Astrocyte of the spinal cord (primary cell): Measurements from ENCODE around the gene EPS8L2.
A peak's percentile ranks its signal among the peaks of the same experiment; 100 is the strongest.

Experiments
- DNase-seq: peaks from one replicate; pipeline ENCODE4 v3.0.0; 2011; ENCODE audit warnings: low read depth, low spot score
- H3K4me3 ChIP-seq: 2 replicates; pipeline ENCODE4 v1.5.1; 2011; ENCODE audit warnings: low read depth, mild to moderate bottlenecking, low read length, moderate library complexity
- in situ Hi-C: cut with HindIII; loops from 2 replicates; pipeline ENCODE4 v1.10.0; 2017; ENCODE audit warnings: low sequenced_read_pairs
- TF ChIP-seq, protein P1 (sequence below): IDR thresholded peaks from 2 replicates; pipeline ENCODE4 v1.5.1; 2012; ENCODE audit warnings: low read depth, mild to moderate bottlenecking, low read length, inconsistent platforms

EPS8L2 gene

DNA sequence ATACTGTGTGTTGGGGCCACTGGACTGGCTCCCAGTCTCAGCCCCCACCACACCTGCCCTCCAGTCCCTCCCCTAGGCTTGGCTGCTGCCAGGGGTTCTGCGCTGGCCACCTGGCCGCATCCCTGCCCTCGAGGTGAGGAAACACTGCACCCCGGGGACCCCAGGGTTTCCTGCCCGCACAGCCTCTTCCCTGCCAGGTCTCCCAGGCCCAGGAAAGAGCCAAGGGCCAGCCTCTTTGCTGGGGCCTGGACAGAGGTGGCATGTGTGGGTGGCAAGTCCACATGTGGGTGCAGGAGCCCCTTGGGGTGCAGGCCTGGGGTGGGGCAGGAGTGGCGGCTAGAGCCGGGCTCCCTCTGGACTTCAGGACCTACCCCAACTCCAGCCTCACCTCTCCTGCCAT, 2.5 kb downstream of the EPS8L2 start:
- in situ Hi-C loops = no loop called here
- TF ChIP-seq, protein P1, sequence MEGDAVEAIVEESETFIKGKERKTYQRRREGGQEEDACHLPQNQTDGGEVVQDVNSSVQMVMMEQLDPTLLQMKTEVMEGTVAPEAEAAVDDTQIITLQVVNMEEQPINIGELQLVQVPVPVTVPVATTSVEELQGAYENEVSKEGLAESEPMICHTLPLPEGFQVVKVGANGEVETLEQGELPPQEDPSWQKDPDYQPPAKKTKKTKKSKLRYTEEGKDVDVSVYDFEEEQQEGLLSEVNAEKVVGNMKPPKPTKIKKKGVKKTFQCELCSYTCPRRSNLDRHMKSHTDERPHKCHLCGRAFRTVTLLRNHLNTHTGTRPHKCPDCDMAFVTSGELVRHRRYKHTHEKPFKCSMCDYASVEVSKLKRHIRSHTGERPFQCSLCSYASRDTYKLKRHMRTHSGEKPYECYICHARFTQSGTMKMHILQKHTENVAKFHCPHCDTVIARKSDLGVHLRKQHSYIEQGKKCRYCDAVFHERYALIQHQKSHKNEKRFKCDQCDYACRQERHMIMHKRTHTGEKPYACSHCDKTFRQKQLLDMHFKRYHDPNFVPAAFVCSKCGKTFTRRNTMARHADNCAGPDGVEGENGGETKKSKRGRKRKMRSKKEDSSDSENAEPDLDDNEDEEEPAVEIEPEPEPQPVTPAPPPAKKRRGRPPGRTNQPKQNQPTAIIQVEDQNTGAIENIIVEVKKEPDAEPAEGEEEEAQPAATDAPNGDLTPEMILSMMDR = no peak
- DNase-seq = no peak
- no peak overlapping the region for H3K4me3 ChIP-seq

DNA sequence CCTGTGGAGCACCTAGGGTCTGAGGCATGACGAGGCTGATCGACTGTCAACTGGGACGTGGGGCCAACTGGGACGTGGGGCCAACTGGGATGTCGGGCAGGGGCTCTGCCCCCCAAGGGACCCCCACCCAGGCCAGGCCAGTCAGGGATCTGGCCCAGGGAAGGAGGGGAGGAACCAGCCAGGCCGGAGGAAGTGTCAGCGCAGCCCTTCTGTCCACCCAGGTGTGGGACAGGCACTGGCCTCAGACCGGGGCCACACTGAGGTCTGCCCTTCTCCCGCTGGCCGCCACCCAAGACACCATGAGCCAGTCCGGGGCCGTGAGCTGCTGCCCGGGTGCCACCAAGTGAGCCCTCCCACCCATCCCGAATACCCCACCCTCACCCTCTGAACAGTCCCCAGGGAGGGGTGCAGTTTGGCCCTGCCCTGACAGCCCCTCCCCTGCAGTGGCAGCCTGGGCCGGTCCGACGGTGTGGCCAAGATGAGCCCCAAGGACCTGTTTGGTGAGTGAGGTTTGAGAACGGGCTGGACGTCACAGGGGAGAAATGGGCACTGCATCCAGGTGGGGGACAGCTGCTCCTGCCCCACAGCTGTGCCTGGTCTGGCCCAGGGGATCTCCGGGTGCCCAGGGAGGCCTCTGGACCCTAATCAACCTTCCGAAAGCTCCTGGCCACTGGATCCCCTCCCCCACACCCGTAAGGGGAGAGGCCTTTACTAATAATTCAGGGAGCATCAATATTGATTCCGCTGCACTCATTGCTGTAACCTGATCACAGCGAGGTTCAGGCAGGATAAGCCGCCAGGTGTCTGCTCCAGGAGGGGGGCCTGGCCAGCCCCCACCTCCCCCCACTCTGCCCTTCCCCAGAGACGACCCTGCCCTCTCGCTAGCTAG, 3.3 kb downstream of the EPS8L2 start:
- no peak for DNase-seq
- no peak overlapping the region for H3K4me3 ChIP-seq
- in situ Hi-C loops = no loop called here
- TF ChIP-seq, protein P1 = no peak

DNA sequence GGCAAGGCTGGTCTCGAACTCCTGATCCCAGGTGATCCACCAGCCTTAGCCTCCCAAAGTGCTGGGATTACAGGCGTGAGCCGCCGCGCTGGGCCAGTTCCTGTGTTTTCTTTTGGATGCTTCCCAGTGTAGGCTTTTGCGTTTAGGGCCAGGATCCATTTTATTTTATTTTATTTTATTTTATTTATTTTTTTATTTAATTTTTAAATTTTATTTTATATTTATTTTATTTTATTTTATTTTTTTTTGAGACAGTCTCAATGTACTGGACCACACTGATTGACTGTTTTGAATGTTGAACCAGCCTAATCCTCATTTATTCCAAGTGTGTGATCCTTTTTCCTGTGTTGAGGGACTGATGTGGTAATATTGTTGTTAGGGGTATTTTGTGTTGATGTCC, 8.4 kb downstream of the EPS8L2 start:
- TF ChIP-seq, protein P1 = no peak
- in situ Hi-C loops = no loop called here
- no peak for DNase-seq
- H3K4me3 ChIP-seq = no peak overlapping the region

DNA sequence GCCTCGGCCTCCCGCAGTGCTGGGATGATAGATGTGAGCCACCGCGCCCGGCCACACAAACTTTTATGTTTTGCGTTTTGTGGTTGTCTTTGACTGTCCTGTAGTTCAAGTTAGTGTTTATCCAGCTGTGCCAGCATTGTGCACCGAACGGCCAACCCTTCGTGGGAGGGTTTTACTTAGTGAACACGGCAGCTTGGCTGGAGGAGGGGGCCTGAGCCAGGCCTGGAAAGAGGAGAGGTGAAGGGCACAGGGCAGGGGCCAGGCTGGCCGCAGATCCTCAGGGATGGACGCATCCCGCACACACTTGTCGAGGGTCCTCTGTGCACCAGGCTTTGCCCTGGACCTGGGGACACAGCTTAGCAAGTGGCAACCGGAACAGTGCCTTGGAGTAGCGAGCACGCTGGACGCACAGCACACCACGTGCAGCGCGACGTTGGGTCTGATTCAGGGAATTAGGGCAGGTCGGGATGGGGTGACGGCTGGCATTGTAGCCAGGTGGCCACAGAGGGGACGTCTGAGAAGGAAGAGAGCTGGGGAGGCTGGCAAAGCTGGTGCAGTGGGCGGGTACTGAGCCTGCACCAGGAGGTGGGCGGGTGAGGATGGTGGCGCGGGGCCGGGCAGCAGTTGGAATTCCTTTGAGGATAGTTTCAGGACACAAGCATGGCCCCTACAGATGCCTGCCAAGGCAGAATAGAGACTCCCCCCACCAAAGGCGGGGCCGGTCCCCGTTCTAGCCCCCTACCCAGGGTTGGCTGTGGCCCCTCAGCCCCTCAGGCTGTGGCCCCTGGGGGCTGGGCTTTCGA, 13.4 kb downstream of the EPS8L2 start:
- TF ChIP-seq, protein P1 = no peak
- H3K4me3 ChIP-seq = no peak overlapping the region
- peak; percentile 59 for DNase-seq
- in situ Hi-C loops = no loop called here

DNA sequence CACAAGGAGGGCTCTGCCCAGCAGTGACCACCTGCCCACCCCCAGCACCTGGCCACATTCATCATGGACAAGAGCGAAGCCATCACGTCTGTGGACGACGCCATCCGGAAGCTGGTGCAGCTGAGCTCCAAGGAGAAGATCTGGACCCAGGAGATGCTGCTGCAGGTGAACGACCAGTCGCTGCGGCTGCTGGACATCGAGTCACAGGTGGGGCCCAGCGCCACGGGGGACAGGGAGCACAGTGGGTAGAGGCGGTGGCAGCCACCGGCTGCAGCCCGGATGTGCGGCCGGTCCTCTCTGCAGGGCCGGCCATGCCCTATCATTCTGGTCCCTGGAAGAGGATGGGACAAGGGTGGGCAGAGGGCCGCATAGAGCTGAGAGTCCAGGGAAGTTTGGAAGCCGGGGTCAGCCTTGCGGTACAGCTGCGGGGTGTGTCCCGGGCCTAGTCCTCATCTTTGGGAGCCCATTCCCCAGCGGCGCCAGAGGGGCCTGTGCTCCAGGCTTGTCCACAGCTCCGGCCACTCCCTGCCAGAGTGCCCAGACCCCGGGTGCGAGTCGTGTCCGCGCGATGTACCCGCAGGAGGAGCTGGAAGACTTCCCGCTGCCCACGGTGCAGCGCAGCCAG, 14.1 kb downstream of the EPS8L2 start:
- no peak for DNase-seq
- no peak overlapping the region for H3K4me3 ChIP-seq
- TF ChIP-seq, protein P1 = no peak
- in situ Hi-C loops = no loop called here

DNA sequence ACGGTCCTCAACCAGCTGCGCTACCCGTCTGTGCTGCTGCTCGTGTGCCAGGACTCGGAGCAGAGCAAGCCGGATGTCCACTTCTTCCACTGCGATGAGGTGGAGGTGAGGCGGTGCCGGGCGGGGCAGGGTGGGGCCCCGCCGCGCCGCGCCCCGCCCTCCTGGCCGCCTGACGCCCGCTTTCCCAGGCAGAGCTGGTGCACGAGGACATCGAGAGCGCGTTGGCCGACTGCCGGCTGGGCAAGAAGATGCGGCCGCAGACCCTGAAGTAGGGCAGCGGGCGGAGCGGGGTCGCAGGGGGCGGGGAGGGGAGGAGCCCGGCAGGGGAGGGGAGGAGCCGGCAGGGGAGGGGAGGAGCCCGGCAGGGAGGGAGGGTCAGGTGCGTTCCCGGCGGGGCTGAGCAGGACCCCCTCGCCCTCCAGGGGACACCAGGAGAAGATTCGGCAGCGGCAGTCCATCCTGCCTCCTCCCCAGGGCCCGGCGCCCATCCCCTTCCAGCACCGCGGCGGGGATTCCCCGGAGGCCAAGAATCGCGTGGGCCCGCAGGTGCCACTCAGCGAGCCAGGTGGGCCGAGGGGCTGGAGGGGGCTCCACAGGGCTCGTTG, 14.7 kb downstream of the EPS8L2 start:
- in situ Hi-C loops = no loop called here
- no peak overlapping the region for H3K4me3 ChIP-seq
- TF ChIP-seq, protein P1 = no peak
- no peak for DNase-seq
